Adrenal gland (tissue), 5 donors: ENCODE results near the gene EXT2.

Experiments
- POLR2A ChIP-seq, 2 donors: fragments of 450-650 bp; IDR thresholded peaks; one replicate each; pipeline ENCODE4 v1.6.1; 2017; ENCODE audit warnings: antibody characterized with exemption in 2 of 2, mild to moderate bottlenecking in 2 of 2, moderate library complexity in 1 of 2
- TF ChIP-seq, protein P1 (sequence below), 6 experiments: fragments of 450-650 bp in 4 of 6; fragments of 200-600 bp in 2 of 6; sonication (generic) in 1 of 6; IDR thresholded peaks; 1 replicate in 5 of 6; 2 replicates in 1 of 6; pipeline versions ENCODE4 v1.5.1 to v1.8.0; 2016 to 2021; ENCODE audit warnings: antibody characterized with exemption in 6 of 6, mild to moderate bottlenecking in 2 of 6, moderate library complexity in 1 of 6
- donor health status: DM: no; HTN: no; CAD: no.

DNA sequence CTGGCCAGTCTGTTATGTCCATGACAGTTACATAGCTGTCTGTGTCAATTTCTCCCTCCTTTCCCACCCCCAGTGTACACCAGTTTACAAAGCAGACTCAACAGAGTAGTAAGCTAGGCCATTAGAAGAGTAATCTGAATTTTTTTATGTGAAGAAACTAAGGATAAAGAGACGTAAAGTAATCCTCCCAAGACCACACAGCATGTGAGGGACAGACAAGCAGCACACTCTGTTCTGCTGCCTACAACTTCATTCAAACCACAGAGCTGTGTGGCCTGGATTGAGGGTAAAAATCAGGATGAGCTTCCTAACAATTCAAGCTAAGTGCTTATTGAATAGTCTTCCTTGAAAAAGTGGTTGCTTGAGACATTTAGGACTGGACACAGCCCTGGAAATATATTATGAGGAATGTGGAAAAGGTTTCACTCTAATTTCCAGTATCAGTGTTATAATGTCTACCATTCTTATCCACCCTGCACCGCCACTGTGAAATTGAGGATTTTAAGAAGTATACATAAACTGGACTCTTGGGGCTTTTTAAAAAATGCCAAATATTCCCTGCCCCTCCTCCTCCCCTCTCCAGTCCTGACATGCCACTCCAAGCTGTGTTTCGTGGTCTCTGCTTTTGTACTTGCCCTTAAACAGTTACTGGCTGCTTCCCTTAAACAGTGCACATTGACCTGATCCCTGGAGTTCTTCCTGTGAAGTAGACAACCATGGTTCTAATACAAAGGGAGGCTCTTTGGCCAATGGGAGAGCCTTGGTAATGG, 40.9 kb downstream of the EXT2 start:
- TF ChIP-seq, protein P1, sequence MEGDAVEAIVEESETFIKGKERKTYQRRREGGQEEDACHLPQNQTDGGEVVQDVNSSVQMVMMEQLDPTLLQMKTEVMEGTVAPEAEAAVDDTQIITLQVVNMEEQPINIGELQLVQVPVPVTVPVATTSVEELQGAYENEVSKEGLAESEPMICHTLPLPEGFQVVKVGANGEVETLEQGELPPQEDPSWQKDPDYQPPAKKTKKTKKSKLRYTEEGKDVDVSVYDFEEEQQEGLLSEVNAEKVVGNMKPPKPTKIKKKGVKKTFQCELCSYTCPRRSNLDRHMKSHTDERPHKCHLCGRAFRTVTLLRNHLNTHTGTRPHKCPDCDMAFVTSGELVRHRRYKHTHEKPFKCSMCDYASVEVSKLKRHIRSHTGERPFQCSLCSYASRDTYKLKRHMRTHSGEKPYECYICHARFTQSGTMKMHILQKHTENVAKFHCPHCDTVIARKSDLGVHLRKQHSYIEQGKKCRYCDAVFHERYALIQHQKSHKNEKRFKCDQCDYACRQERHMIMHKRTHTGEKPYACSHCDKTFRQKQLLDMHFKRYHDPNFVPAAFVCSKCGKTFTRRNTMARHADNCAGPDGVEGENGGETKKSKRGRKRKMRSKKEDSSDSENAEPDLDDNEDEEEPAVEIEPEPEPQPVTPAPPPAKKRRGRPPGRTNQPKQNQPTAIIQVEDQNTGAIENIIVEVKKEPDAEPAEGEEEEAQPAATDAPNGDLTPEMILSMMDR (IDR thresholded peaks at IDR 0.05): no peak
- no peak for TF ChIP-seq POLR2A (IDR thresholded peaks at IDR 0.05)
